Endometrial microvascular endothelial cells (primary cell): ENCODE measurements around the gene PRKAR1A. TPM values are rescaled to one million over a fixed set of nuclear protein-coding genes. Genes with fewer than 3 reads are reported as not detected.

Experiments
- in situ Hi-C: cut with HindIII; loops from 2 replicates; pipeline ENCODE4 v1.10.0; 2017; ENCODE audit warnings: low sequenced_read_pairs, low pct_unique_long_range_greater_than_20kb; ENCODE audit errors: inconsistent ontology term
- total RNA-seq: library from RNA; depleted of rRNA; stranded (reverse); fragments of >200 nt; gene quantifications from one replicate; pipeline ENCODE4 v1.2.3, GENCODE V29; 2015; ENCODE audit errors: inconsistent ontology term

PRKAR1A gene
- total RNA-seq, 1 donor from 2014 or later, result 243 TPM

- in situ Hi-C loops, result loop anchor here (25.0 kb wide), 1 partner anchor 201 kb away; no protein-coding TSS in a partner anchor
These were observed 23.7 kb downstream of the PRKAR1A start for GRCh38 chr17:68535922-68536321.

DNA sequence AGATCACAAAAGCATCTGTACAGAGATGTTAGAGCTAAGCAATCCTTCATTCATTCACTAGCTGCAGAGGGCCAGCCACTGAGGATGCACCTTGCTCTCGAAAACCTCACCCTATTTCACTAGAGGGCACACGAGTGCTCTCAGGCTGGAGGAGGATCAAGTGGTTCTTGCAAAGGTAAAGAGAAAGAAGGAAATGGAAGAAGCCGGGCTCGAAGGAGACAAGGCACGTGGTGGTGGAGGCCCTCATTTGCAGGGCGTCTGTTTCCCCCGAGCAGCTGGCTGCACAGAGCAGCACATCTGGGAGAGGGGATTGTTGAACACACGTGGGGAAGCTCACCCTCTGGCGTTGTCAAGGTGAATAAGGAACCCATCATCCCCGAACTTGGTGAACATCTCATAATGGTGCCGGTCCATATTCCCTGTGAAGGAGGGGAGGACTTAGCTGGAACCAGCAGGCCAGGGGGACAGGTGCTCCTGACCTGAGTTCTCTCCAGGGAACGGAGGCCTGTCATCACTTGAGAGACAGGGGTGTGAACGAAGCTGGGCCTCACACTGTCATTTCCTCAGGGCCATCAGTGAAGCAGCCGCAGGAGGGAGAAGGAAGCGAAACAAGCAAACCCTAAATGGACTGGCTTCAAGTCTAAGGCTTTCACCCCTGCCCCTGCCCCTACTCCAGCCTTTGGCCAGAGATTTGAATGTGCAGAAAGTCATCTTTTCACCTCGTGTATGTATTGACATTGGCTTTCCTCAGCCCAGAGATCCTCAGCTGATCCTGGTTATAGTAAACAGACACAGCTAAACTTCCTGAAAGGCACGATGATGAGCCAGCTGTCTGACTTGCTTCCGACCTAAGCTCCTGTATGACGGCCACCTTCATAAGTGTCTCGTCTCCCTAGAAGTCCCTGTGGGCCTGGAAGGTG, 27.6 kb downstream of the PRKAR1A start:
- in situ Hi-C loops, result loop anchor here (25.0 kb wide), 1 partner anchor 197 kb away; no protein-coding TSS in a partner anchor

GRCh38 chr17:68540981-68541380, 28.8 kb downstream of the PRKAR1A start:
- in situ Hi-C loops, result loop anchor here (25.0 kb wide), 1 partner anchor 196 kb away; no protein-coding TSS in a partner anchor

- in situ Hi-C loops, result loop anchor here (25.0 kb wide), 1 partner anchor 195 kb away; no protein-coding TSS in a partner anchor
These were observed 29.6 kb downstream of the PRKAR1A start for GRCh38 chr17:68541816-68542215.

- in situ Hi-C loops, result loop anchor here (25.0 kb wide), 1 partner anchor 194 kb away; no protein-coding TSS in a partner anchor
These were observed 30.7 kb downstream of the PRKAR1A start for GRCh38 chr17:68542698-68543463.

DNA sequence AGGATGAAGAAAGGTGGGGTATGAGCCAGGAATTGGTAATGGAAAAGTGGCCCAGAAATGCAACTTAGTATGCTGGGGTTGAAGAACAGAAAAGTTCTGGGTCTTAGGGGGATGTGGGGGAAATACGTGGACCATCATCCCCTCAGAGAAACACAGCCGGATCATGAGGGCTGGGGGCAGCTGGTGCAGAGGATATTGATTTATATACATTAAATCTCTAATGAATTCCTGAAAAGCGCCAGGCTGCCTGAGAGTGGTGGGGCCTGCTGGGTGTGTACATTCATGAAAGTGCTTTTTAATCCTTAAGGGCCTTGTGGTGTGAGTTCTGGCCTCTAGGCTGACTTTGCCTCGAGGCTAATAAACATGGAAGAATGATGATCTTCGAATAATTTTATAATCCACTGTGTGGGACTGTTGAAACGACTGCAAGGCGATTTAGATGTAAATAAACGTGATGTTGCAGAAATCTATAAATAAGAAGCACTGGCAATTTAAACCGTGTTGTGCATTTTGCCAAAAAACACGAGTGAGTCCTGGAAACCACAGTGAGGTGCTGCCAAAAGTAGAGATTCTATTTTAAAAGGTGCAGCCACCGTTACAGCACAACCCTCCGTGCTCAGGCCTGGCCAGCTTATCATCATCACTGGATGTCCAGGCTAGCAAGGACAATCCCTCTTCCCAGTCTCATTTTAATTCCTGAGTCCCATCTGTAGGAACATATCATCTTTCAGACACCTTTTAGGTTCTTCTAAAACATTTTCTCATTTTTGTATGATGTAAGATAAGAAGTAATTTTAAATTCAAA, 32.1 kb downstream of the PRKAR1A start:
- in situ Hi-C loops, result loop anchor here (25.0 kb wide), 1 partner anchor 193 kb away; no protein-coding TSS in a partner anchor

GRCh38 chr17:68556551-68556950, 44.3 kb downstream of the PRKAR1A start:
- in situ Hi-C loops, result no loop called here

GRCh38 chr17:68559316-68559715, 47.1 kb downstream of the PRKAR1A start:
- in situ Hi-C loops, result no loop called here

GRCh38 chr17:68560966-68561720, 48.9 kb downstream of the PRKAR1A start:
- in situ Hi-C loops, result no loop called here

DNA sequence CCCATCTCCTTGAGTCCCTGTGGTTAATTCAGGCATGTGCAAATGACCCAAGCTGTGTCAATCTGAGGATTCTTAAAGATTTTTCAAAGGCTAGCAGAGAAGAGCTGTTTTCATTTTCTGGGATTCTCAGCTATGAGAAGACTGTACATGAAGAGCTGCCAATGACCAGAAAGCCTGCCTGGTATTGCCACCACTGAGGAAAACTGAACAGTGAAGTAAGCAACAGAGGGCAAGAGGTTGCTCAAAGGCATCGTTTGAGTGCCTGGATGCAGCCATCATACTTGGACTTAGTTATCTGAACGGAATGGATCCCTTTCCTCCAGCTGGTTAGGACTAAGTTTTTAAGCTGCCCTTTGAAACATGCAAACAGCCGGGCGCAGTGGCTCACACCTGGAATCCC, 50.5 kb downstream of the PRKAR1A start:
- in situ Hi-C loops, result no loop called here

- in situ Hi-C loops, result no loop called here
These were observed 52.3 kb downstream of the PRKAR1A start for GRCh38 chr17:68564415-68565111.

- in situ Hi-C loops, result no loop called here
These were observed 53.6 kb downstream of the PRKAR1A start for GRCh38 chr17:68565661-68566441.

GRCh38 chr17:68566442-68566738, 54.2 kb downstream of the PRKAR1A start:
- in situ Hi-C loops, result no loop called here

DNA sequence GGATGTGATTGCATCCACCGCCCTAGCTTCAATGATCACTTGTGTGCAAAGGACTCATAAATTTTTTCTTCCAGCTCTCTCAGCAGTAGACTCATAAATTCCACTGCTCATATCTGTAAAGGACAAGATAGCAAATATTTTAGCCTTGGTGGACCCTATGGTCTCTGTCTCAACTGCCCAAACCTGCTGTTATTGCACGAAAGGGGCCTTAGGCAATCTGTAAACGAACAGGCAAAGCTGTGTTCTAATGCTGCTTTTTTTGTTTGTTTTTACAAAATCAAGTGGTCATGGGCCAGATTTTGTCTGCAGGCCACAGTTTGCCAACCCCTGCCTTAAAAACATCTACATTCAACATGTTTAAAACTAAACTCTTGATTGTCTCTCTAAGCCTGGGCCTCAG, 54.8 kb downstream of the PRKAR1A start:
- in situ Hi-C loops, result no loop called here

- in situ Hi-C loops, result no loop called here
These were observed 55.4 kb downstream of the PRKAR1A start for GRCh38 chr17:68567581-68567980.

DNA sequence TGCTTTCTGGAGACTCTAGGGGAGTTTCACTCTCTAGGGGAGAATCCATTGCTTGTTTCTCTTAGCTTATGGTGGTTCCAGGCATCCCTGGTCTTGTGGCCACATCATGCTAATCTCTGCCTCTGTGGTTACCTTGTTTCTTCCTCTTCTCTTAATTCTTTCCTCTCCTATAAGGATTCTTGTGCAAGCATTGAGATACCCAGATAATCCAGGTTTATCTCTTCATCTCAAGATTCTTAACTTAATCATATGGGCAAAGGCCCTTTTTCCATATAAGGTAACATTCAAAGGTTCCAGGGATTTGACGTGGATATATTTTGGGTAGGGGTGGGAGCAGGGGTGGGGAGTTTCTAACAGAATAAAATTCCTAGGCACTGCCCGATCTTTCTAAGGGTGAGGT, 56.4 kb downstream of the PRKAR1A start:
- in situ Hi-C loops, result no loop called here

GRCh38 chr17:68569346-68569745, 57.1 kb downstream of the PRKAR1A start:
- in situ Hi-C loops, result no loop called here
